H9 (cell line): Measurements from ENCODE around the gene TMEM244. TPM values are rescaled to one million over a fixed set of nuclear protein-coding genes. Genes with fewer than 3 reads are reported as not detected.

Experiments used
- DNase-seq: peaks from one replicate; pipeline ENCODE4 v3.0.0-alpha.2; 2017
- H2AFZ ChIP-seq: one replicate; pipeline ENCODE4 v1.6.1; 2013; ENCODE audit warnings: mild to moderate bottlenecking, low read length, control low read depth, moderate library complexity
- H2AK5ac ChIP-seq: 2 replicates; pipeline ENCODE4 v1.6.1; 2013; ENCODE audit warnings: low read length, control low read depth, mixed read lengths; ENCODE audit not compliant: insufficient read length
- H2BK120ac ChIP-seq: one replicate; pipeline ENCODE4 v1.6.1; 2013; ENCODE audit warnings: low read depth, mild to moderate bottlenecking, low read length, control low read depth, inconsistent platforms; ENCODE audit not compliant: poor library complexity, severe bottlenecking
- H2BK12ac ChIP-seq: 2 replicates; pipeline ENCODE4 v1.6.1; 2013; ENCODE audit warnings: low read length, control low read depth, mixed read lengths, low read depth; ENCODE audit not compliant: insufficient read length
- H2BK15ac ChIP-seq: 2 replicates; pipeline ENCODE4 v1.6.1; 2013; ENCODE audit warnings: low read depth, low read length, control low read depth
- H2BK20ac ChIP-seq: one replicate; pipeline ENCODE4 v1.6.1; 2013; ENCODE audit warnings: low read depth, mild to moderate bottlenecking, low read length, control low read depth, inconsistent platforms; ENCODE audit not compliant: poor library complexity, severe bottlenecking
- H2BK5ac ChIP-seq: 2 replicates; pipeline ENCODE4 v1.6.1; 2013; ENCODE audit warnings: low read length, control low read depth, mixed read lengths; ENCODE audit not compliant: insufficient read length
- H3K14ac ChIP-seq: 2 replicates; pipeline ENCODE4 v1.6.1; 2013; ENCODE audit warnings: low read length, control low read depth; ENCODE audit not compliant: insufficient read depth
- H3K18ac ChIP-seq: 2 replicates; pipeline ENCODE4 v1.6.1; 2013; ENCODE audit warnings: low read depth, mild to moderate bottlenecking, mixed read lengths, low read length, control low read depth; ENCODE audit not compliant: insufficient read length
- H3K23ac ChIP-seq: 2 replicates; pipeline ENCODE4 v1.6.1; 2013; ENCODE audit warnings: low read length, control low read depth, mixed read lengths, low read depth; ENCODE audit not compliant: insufficient read length
- H3K23me2 ChIP-seq: 2 replicates; pipeline ENCODE4 v1.6.1; 2013; ENCODE audit warnings: low read depth, mild to moderate bottlenecking, mixed read lengths, low read length, control low read depth; ENCODE audit not compliant: insufficient read length, poor library complexity, severe bottlenecking
- H3K27ac ChIP-seq: 2 replicates; pipeline ENCODE4 v1.5.1; 2013; ENCODE audit warnings: low read length, control low read depth, mixed read lengths, low read depth; ENCODE audit not compliant: insufficient read length
- H3K27me3 ChIP-seq: 2 replicates; pipeline ENCODE4 v1.6.1; 2013; ENCODE audit warnings: low read length, control low read depth, inconsistent platforms; ENCODE audit not compliant: insufficient read depth
- H3K4ac ChIP-seq: 2 replicates; pipeline ENCODE4 v1.6.1; 2013; ENCODE audit warnings: low read depth, mild to moderate bottlenecking, control low read depth, inconsistent platforms, low read length, moderate library complexity
- H3K4me1 ChIP-seq: 2 replicates; pipeline ENCODE4 v1.6.1; 2013; ENCODE audit warnings: low read length, control low read depth, inconsistent platforms; ENCODE audit not compliant: insufficient read depth
- H3K4me2 ChIP-seq: 2 replicates; pipeline ENCODE4 v1.6.1; 2013; ENCODE audit warnings: low read length, control low read depth, mixed read lengths; ENCODE audit not compliant: insufficient read length, insufficient read depth
- H3K56ac ChIP-seq: 2 replicates; pipeline ENCODE4 v1.6.1; 2013; ENCODE audit warnings: low read depth, mild to moderate bottlenecking, mixed read lengths, low read length, control low read depth; ENCODE audit not compliant: insufficient read length
- H3K79me1 ChIP-seq: 2 replicates; pipeline ENCODE4 v1.6.1; 2013; ENCODE audit warnings: low read depth, mild to moderate bottlenecking, moderate library complexity, low read length, control low read depth, inconsistent platforms; ENCODE audit not compliant: insufficient read depth, poor library complexity, severe bottlenecking
- H3K79me2 ChIP-seq: 2 replicates; pipeline ENCODE4 v1.6.1; 2013; ENCODE audit warnings: low read length, control low read depth, inconsistent platforms; ENCODE audit not compliant: insufficient read depth
- H3K9ac ChIP-seq: 2 replicates; pipeline ENCODE4 v1.6.1; 2013; ENCODE audit warnings: low read length, control low read depth, mixed read lengths; ENCODE audit not compliant: insufficient read length; ENCODE audit errors: extremely low read depth
- H3K9me3 ChIP-seq: one replicate; pipeline ENCODE4 v1.6.1; 2013; ENCODE audit warnings: low read depth, low read length, inconsistent platforms; ENCODE audit not compliant: control insufficient read depth
- H3T11ph ChIP-seq: one replicate; pipeline ENCODE4 v1.6.1; 2013; ENCODE audit warnings: mild to moderate bottlenecking, low read length, control low read depth, inconsistent platforms
- H4K20me1 ChIP-seq: one replicate; pipeline ENCODE4 v1.6.1; 2013; ENCODE audit not compliant: control insufficient read depth, insufficient read length, insufficient read depth
- H4K5ac ChIP-seq: 2 replicates; pipeline ENCODE4 v1.6.1; 2013; ENCODE audit warnings: low read depth, mild to moderate bottlenecking, mixed read lengths, low read length, control low read depth; ENCODE audit not compliant: insufficient read length
- H4K8ac ChIP-seq: replicated peaks from 2 replicates; pipeline ENCODE4 v1.6.1; 2013; ENCODE audit warnings: low read length, control low read depth, mixed read lengths, low read depth; ENCODE audit not compliant: insufficient read length
- H4K91ac ChIP-seq: 2 replicates; pipeline ENCODE4 v1.6.1; 2013; ENCODE audit warnings: low read depth, mild to moderate bottlenecking, moderate library complexity, mixed read lengths, low read length, control low read depth; ENCODE audit not compliant: insufficient read length
- H3K27ac Mint-ChIP-seq, 3 experiments: 2 replicates in 2 of 3; 3 replicates in 1 of 3; pipeline ENCODE4 v1.8.0; 2020 to 2021; ENCODE audit warnings: mixed read lengths in 3 of 3, mild to moderate bottlenecking in 1 of 3, moderate library complexity in 1 of 3
- H3K27me3 Mint-ChIP-seq: 2 replicates; pipeline ENCODE4 v1.8.0; 2021; ENCODE audit warnings: low read depth, mild to moderate bottlenecking, moderate library complexity, mixed read lengths
- H3K36me3 Mint-ChIP-seq, 3 experiments: 2 replicates in 2 of 3; 3 replicates in 1 of 3; pipeline ENCODE4 v1.8.0; 2020 to 2021; ENCODE audit warnings: low read depth in 3 of 3, mixed read lengths in 3 of 3; ENCODE audit not compliant: insufficient read depth in 1 of 3
- H3K4me1 Mint-ChIP-seq, 2 experiments: 2 replicates each; pipeline ENCODE4 v1.8.0; 2020; ENCODE audit warnings: mixed read lengths in 2 of 2
- H3K4me3 Mint-ChIP-seq, 2 experiments: 2 replicates in 1 of 2; 3 replicates in 1 of 2; pipeline ENCODE4 v1.8.0; 2020 to 2021; ENCODE audit warnings: mild to moderate bottlenecking in 2 of 2, mixed read lengths in 2 of 2, moderate library complexity in 1 of 2
- H3K9me3 Mint-ChIP-seq, 2 experiments: 2 replicates in 1 of 2; 3 replicates in 1 of 2; pipeline ENCODE4 v1.8.0; 2020; ENCODE audit warnings: mild to moderate bottlenecking in 2 of 2, mixed read lengths in 2 of 2, moderate library complexity in 1 of 2
- WGBS: extraction: QIAGEN DNeasy Blood & Tissue Kit; methylation state at CpG from one replicate; pipeline ENCODE4 v1.1.7; 2013; ENCODE audit warnings: missing lambda C conversion rate, low lambda C conversion rate, mixed read lengths; ENCODE audit not compliant: insufficient read length; ENCODE audit errors: extremely low coverage; 5-methylcytosine and 5-hydroxymethylcytosine counted together
- total RNA-seq: library from RNA; stranded (reverse); gene quantifications from 2 replicates; pipeline ENCODE4 v1.2.1, GENCODE V29; 2021
- TF ChIP-seq, protein P1 (sequence below): fragments of 200-600 bp; sonication (generic); conservative IDR thresholded peaks from 3 replicates; pipeline ENCODE4 v1.8.0; 2021; ENCODE audit warnings: antibody characterized with exemption, mild to moderate bottlenecking

TMEM244 gene
- total RNA-seq, 1 experiment from 2014 or later: not detected

DNA sequence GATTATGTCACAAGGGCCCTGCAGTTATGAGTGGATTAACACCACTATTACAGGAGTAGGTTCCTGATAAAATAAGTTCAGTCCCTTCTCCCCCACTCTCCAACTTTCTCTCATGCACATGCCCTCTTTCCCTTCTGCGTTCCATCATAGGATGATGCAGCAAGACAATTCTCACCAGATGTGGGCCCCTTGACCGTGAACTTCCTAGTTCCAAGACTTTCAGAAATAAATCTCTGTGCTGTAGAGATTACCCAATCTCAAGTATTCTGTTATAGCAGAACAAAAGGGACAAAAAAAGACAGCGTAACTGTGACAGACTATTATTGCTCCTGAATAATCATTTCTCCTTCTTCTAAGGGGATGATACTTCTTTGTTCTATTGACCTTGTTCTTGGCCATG is 33.8 kb upstream of the TMEM244 start:
- no peak overlapping the region for H2AK5ac ChIP-seq
- H3K14ac ChIP-seq: no peak overlapping the region
- Mint-ChIP-seq H3K4me3 (no peak overlapping the region), H3K4me1 (no peaks in the 10 kb centered on the region), H3K9me3 (no peaks in the 10 kb centered on the region), H3K36me3 (no peaks in the 10 kb centered on the region), H3K27ac (no peak overlapping the region), H3K27me3 (no peaks in the 10 kb centered on the region)
- H3K4me2 ChIP-seq: no peak overlapping the region
- H2BK20ac ChIP-seq: no peak overlapping the region
- H3T11ph ChIP-seq: no peak overlapping the region
- no CpG with 5 or more reads among the region's 3 CpGs for WGBS
- H3K9ac ChIP-seq: no peak overlapping the region
- H3K79me2 ChIP-seq: no peaks in the 10 kb centered on the region
- H3K18ac ChIP-seq: no peak overlapping the region
- no peak overlapping the region for H3K27ac ChIP-seq
- no peak overlapping the region for H3K56ac ChIP-seq
- no peak overlapping the region for H4K8ac ChIP-seq
- DNase-seq: no peak
- H2BK120ac ChIP-seq: no peak overlapping the region
- H3K27me3 ChIP-seq: no peaks in the 10 kb centered on the region
- no peaks in the 10 kb centered on the region for H3K9me3 ChIP-seq
- H3K23ac ChIP-seq: no peak overlapping the region
- H3K79me1 ChIP-seq: no peaks in the 10 kb centered on the region
- H3K23me2 ChIP-seq: no peaks in the 10 kb centered on the region
- no peak overlapping the region for H4K91ac ChIP-seq
- TF ChIP-seq, protein P1, sequence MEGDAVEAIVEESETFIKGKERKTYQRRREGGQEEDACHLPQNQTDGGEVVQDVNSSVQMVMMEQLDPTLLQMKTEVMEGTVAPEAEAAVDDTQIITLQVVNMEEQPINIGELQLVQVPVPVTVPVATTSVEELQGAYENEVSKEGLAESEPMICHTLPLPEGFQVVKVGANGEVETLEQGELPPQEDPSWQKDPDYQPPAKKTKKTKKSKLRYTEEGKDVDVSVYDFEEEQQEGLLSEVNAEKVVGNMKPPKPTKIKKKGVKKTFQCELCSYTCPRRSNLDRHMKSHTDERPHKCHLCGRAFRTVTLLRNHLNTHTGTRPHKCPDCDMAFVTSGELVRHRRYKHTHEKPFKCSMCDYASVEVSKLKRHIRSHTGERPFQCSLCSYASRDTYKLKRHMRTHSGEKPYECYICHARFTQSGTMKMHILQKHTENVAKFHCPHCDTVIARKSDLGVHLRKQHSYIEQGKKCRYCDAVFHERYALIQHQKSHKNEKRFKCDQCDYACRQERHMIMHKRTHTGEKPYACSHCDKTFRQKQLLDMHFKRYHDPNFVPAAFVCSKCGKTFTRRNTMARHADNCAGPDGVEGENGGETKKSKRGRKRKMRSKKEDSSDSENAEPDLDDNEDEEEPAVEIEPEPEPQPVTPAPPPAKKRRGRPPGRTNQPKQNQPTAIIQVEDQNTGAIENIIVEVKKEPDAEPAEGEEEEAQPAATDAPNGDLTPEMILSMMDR: no peak
- no peak overlapping the region for H2BK5ac ChIP-seq
- H2AFZ ChIP-seq: no peak overlapping the region
- no peaks in the 10 kb centered on the region for H3K4me1 ChIP-seq
- no peak overlapping the region for H2BK12ac ChIP-seq
- no peak overlapping the region for H3K4ac ChIP-seq
- no peak overlapping the region for H4K5ac ChIP-seq
- no peaks in the 10 kb centered on the region for H4K20me1 ChIP-seq
- no peak overlapping the region for H2BK15ac ChIP-seq
